WTC11 (cell line): ENCODE results near the gene FOXP1. TPM values are rescaled to one million over a fixed set of nuclear protein-coding genes. Genes with fewer than 3 reads are reported as not detected.
A peak's percentile ranks its signal among the peaks of the same experiment; 100 is the strongest.

Source experiments
- ATAC-seq: fragments of 200-7000 bp; cut with Tn5 transposase; 2 replicates; pipeline ENCODE4 v1.10.0; 2021; ENCODE audit warnings: mild to moderate bottlenecking, moderate library complexity
- CTCF ChIA-PET: fragments of 300-600 bp; sonication (Branson Sonifier 250); formaldehyde crosslinking; loops from one replicate; lab custom pipeline; 2021; ENCODE audit warnings: antibody characterized with exemption; lab: Charles Lee
- POLR2A ChIA-PET: fragments of 350-600 bp; sonication (Branson Sonifier 250); formaldehyde crosslinking; loops from one replicate; lab custom pipeline; 2021; ENCODE audit warnings: antibody characterized with exemption; lab: Charles Lee
- DNase-seq: peaks from one replicate; pipeline ENCODE4 v3.0.0; 2021; ENCODE audit warnings: low spot score
- H3K27ac Mint-ChIP-seq: 2 replicates; pipeline ENCODE4 v1.8.0; 2021; ENCODE audit warnings: mixed read lengths
- H3K27me3 Mint-ChIP-seq: 2 replicates; pipeline ENCODE4 v1.8.0; 2021; ENCODE audit warnings: low read depth, mild to moderate bottlenecking, moderate library complexity, mixed read lengths
- H3K36me3 Mint-ChIP-seq: 2 replicates; pipeline ENCODE4 v1.8.0; 2021; ENCODE audit warnings: mixed read lengths
- H3K4me1 Mint-ChIP-seq: 2 replicates; pipeline ENCODE4 v1.8.0; 2022; ENCODE audit warnings: mixed read lengths
- H3K4me3 Mint-ChIP-seq: 2 replicates; pipeline ENCODE4 v1.8.0; 2021; ENCODE audit warnings: mild to moderate bottlenecking, moderate library complexity, mixed read lengths
- H3K9me3 Mint-ChIP-seq: 2 replicates; pipeline ENCODE4 v1.8.0; 2021; ENCODE audit warnings: mixed read lengths
- ATF1 ChIP-seq: sonication (generic); formaldehyde crosslinking; IDR thresholded peaks from 2 replicates; pipeline ENCODE4 v1.8.1; 2023; ENCODE audit warnings: mild to moderate bottlenecking, moderate library complexity, missing genetic modification reagents
- ESRRA ChIP-seq: sonication (generic); formaldehyde crosslinking; IDR thresholded peaks from 2 replicates; pipeline ENCODE4 v1.8.1; 2022; ENCODE audit warnings: mild to moderate bottlenecking, missing genetic modification reagents, borderline replicate concordance
- NR1H2 ChIP-seq: sonication (generic); formaldehyde crosslinking; IDR thresholded peaks from 2 replicates; pipeline ENCODE4 v1.9.0; 2021; ENCODE audit warnings: mild to moderate bottlenecking, moderate library complexity, missing genetic modification reagents
- ZNF121 ChIP-seq: sonication (generic); formaldehyde crosslinking; IDR thresholded peaks from 2 replicates; pipeline ENCODE4 v1.8.0; 2023; ENCODE audit warnings: missing genetic modification reagents
- ZNF219 ChIP-seq: sonication (generic); formaldehyde crosslinking; IDR thresholded peaks from 2 replicates; pipeline ENCODE4 v1.8.0; 2023; ENCODE audit warnings: missing genetic modification reagents, mild to moderate bottlenecking, borderline replicate concordance
- ZNF317 ChIP-seq: sonication (generic); formaldehyde crosslinking; IDR thresholded peaks from 2 replicates; pipeline ENCODE4 v1.8.1; 2023; ENCODE audit warnings: low read depth, mild to moderate bottlenecking, moderate library complexity, missing genetic modification reagents, borderline replicate concordance
- ZNF671 ChIP-seq: fragments of 250-450 bp; sonication (Bioruptor Pico); IDR thresholded peaks from 2 replicates; pipeline ENCODE4 v1.8.0; 2021; ENCODE audit warnings: mild to moderate bottlenecking
- total RNA-seq: library from RNA; stranded (reverse); gene quantifications from 3 replicates; pipeline ENCODE4 v1.2.3, GENCODE V29; 2021
- TF ChIP-seq, protein P1 (sequence below): sonication (generic); formaldehyde crosslinking; IDR thresholded peaks from 2 replicates; pipeline ENCODE4 v1.8.1; 2023; ENCODE audit warnings: mild to moderate bottlenecking, missing genetic modification reagents
- TF ChIP-seq, protein P2 (sequence below): sonication (generic); formaldehyde crosslinking; conservative IDR thresholded peaks from 2 replicates; pipeline ENCODE4 v1.8.1; 2022; ENCODE audit warnings: mild to moderate bottlenecking, missing genetic modification reagents
- TF ChIP-seq, protein P3 (sequence below): sonication (generic); formaldehyde crosslinking; IDR thresholded peaks from 2 replicates; pipeline ENCODE4 v1.8.0; 2023; ENCODE audit warnings: mild to moderate bottlenecking, missing genetic modification reagents
- TF ChIP-seq, protein P4 (sequence below): sonication (generic); formaldehyde crosslinking; IDR thresholded peaks from 2 replicates; pipeline ENCODE4 v1.8.0; 2022; ENCODE audit warnings: mild to moderate bottlenecking, missing genetic modification reagents
- TF ChIP-seq, protein P5 (sequence below): sonication (generic); formaldehyde crosslinking; IDR thresholded peaks from 2 replicates; pipeline ENCODE4 v1.8.1; 2023; ENCODE audit warnings: mild to moderate bottlenecking, missing genetic modification reagents, borderline replicate concordance
- TF ChIP-seq, protein P6 (sequence below): sonication (generic); formaldehyde crosslinking; IDR thresholded peaks from 2 replicates; pipeline ENCODE4 v1.8.0; 2022; ENCODE audit warnings: mild to moderate bottlenecking, missing genetic modification reagents

Gene FOXP1
- total RNA-seq, 1 experiment from 2014 or later: 25.8 TPM

DNA sequence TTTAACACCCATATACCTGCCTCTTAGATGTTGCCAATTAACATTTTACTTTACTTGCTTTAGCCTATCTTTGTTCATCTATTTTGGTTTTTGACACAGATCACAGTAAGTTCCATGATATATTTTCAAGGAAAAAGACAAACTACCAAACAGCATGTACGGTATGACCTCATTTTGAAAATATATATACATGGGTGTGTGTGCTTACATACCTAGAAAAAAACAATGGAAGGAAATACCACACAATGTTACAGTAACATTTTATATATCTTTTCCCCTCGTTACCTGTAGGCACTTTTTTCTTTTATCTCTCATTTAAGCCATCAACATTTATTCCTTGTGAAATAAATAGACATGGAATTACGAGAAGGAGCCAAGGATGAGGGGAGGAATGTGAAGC is 170.0 kb downstream of the FOXP1 start:
- H3K27ac Mint-ChIP-seq: 0 out of 2 replicates have a peak overlapping the region, but pooled peaks have one; percentile 17
- H3K9me3 Mint-ChIP-seq: no peaks in the 10 kb centered on the region
- no peaks in the 10 kb centered on the region for H3K27me3 Mint-ChIP-seq
- H3K4me3 Mint-ChIP-seq: no peak overlapping the region
- H3K36me3 Mint-ChIP-seq: no peaks in the 10 kb centered on the region
- ChIA-PET POLR2A (no interaction called here), CTCF (no interaction called here)
- peaks cover 34% of the 10 kb centered on the region for H3K4me1 Mint-ChIP-seq
- TF ChIP-seq, protein P1, sequence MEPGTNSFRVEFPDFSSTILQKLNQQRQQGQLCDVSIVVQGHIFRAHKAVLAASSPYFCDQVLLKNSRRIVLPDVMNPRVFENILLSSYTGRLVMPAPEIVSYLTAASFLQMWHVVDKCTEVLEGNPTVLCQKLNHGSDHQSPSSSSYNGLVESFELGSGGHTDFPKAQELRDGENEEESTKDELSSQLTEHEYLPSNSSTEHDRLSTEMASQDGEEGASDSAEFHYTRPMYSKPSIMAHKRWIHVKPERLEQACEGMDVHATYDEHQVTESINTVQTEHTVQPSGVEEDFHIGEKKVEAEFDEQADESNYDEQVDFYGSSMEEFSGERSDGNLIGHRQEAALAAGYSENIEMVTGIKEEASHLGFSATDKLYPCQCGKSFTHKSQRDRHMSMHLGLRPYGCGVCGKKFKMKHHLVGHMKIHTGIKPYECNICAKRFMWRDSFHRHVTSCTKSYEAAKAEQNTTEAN (CRISPR knock-in tag): no peak
- TF ChIP-seq, protein P2, sequence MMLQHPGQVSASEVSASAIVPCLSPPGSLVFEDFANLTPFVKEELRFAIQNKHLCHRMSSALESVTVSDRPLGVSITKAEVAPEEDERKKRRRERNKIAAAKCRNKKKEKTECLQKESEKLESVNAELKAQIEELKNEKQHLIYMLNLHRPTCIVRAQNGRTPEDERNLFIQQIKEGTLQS (CRISPR knock-in tag): no peak
- TF ChIP-seq ATF1 (CRISPR knock-in tag) (no peak), NR1H2 (CRISPR knock-in tag) (no peak)
- TF ChIP-seq, protein P3, sequence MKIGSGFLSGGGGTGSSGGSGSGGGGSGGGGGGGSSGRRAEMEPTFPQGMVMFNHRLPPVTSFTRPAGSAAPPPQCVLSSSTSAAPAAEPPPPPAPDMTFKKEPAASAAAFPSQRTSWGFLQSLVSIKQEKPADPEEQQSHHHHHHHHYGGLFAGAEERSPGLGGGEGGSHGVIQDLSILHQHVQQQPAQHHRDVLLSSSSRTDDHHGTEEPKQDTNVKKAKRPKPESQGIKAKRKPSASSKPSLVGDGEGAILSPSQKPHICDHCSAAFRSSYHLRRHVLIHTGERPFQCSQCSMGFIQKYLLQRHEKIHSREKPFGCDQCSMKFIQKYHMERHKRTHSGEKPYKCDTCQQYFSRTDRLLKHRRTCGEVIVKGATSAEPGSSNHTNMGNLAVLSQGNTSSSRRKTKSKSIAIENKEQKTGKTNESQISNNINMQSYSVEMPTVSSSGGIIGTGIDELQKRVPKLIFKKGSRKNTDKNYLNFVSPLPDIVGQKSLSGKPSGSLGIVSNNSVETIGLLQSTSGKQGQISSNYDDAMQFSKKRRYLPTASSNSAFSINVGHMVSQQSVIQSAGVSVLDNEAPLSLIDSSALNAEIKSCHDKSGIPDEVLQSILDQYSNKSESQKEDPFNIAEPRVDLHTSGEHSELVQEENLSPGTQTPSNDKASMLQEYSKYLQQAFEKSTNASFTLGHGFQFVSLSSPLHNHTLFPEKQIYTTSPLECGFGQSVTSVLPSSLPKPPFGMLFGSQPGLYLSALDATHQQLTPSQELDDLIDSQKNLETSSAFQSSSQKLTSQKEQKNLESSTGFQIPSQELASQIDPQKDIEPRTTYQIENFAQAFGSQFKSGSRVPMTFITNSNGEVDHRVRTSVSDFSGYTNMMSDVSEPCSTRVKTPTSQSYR (CRISPR knock-in tag): no peak
- DNase-seq: no peak
- ATAC-seq: no peak

DNA sequence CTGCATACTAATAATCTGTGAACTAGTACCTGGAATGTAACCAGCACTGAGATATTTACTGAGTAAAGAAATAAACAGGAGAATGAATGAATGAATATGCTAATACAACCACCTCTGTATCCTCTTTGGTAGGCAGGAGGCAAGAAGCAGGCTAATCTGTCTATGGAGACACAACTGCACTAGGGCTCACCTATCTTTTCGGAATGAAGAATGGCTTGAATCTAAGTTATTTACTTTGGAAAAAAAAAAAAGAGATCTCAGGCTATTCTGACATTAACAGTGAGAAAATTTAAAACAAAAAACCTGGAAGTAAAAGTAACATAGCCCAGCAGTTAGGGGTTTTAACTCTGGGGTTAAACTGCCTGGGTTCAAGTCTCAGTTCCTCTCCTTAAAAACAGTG is 174.2 kb downstream of the FOXP1 start:
- TF ChIP-seq, protein P4, sequence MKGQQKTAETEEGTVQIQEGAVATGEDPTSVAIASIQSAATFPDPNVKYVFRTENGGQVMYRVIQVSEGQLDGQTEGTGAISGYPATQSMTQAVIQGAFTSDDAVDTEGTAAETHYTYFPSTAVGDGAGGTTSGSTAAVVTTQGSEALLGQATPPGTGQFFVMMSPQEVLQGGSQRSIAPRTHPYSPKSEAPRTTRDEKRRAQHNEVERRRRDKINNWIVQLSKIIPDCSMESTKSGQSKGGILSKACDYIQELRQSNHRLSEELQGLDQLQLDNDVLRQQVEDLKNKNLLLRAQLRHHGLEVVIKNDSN (CRISPR knock-in tag): no peak
- no peak for TF ChIP-seq ESRRA (CRISPR knock-in tag)
- TF ChIP-seq, protein P5, sequence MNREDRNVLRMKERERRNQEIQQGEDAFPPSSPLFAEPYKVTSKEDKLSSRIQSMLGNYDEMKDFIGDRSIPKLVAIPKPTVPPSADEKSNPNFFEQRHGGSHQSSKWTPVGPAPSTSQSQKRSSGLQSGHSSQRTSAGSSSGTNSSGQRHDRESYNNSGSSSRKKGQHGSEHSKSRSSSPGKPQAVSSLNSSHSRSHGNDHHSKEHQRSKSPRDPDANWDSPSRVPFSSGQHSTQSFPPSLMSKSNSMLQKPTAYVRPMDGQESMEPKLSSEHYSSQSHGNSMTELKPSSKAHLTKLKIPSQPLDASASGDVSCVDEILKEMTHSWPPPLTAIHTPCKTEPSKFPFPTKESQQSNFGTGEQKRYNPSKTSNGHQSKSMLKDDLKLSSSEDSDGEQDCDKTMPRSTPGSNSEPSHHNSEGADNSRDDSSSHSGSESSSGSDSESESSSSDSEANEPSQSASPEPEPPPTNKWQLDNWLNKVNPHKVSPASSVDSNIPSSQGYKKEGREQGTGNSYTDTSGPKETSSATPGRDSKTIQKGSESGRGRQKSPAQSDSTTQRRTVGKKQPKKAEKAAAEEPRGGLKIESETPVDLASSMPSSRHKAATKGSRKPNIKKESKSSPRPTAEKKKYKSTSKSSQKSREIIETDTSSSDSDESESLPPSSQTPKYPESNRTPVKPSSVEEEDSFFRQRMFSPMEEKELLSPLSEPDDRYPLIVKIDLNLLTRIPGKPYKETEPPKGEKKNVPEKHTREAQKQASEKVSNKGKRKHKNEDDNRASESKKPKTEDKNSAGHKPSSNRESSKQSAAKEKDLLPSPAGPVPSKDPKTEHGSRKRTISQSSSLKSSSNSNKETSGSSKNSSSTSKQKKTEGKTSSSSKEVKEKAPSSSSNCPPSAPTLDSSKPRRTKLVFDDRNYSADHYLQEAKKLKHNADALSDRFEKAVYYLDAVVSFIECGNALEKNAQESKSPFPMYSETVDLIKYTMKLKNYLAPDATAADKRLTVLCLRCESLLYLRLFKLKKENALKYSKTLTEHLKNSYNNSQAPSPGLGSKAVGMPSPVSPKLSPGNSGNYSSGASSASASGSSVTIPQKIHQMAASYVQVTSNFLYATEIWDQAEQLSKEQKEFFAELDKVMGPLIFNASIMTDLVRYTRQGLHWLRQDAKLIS (CRISPR knock-in tag): no peak
- TF ChIP-seq ZNF317 (CRISPR knock-in tag): no peak
- TF ChIP-seq, protein P6, sequence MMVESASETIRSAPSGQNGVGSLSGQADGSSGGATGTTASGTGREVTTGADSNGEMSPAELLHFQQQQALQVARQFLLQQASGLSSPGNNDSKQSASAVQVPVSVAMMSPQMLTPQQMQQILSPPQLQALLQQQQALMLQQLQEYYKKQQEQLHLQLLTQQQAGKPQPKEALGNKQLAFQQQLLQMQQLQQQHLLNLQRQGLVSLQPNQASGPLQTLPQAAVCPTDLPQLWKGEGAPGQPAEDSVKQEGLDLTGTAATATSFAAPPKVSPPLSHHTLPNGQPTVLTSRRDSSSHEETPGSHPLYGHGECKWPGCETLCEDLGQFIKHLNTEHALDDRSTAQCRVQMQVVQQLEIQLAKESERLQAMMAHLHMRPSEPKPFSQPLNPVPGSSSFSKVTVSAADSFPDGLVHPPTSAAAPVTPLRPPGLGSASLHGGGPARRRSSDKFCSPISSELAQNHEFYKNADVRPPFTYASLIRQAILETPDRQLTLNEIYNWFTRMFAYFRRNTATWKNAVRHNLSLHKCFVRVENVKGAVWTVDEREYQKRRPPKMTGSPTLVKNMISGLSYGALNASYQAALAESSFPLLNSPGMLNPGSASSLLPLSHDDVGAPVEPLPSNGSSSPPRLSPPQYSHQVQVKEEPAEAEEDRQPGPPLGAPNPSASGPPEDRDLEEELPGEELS: no peak
- no peak for TF ChIP-seq ZNF671 (CRISPR knock-in tag)
- no peak for TF ChIP-seq ZNF219 (CRISPR knock-in tag)
- no peak for TF ChIP-seq ZNF121 (CRISPR knock-in tag)
- TF ChIP-seq, all 79 proteins: peak for 0
- POLR2A ChIA-PET: no interaction called here
- H3K4me1 Mint-ChIP-seq: peaks cover 37% of the 10 kb centered on the region
- H3K4me3 Mint-ChIP-seq: no peak overlapping the region
- DNase-seq (no peak), ATAC-seq (no peak)
- no peak overlapping the region for H3K27ac Mint-ChIP-seq
- no peaks in the 10 kb centered on the region for H3K36me3 Mint-ChIP-seq
- CTCF ChIA-PET: interaction anchor here (1.7 kb wide), 1 partner anchor 12 kb away, joined by 7 read pairs; no protein-coding TSS in a partner anchor
- H3K9me3 Mint-ChIP-seq: no peaks in the 10 kb centered on the region
- H3K27me3 Mint-ChIP-seq: no peaks in the 10 kb centered on the region
